ENCODE data around the gene MRPL16. TPM values are rescaled to one million over a fixed set of nuclear protein-coding genes. Genes with fewer than 3 reads are reported as not detected.

The MRPL16 gene
- total RNA-seq, result 24.2 and 27.3 TPM in 2 replicates

GRCh38 chr11:59810189-59810910 lies at the start of gene MRPL16:
Gene MRPL16, minus strand, starts transcription at chr11:59810778. Its CDS starts 120 bp downstream, at chr11:59810658.

GRCh38 chr11:59845399-59845798 lies 34.8 kb upstream of the MRPL16 start, which contains the start of gene CBLIF:
Gene CBLIF, minus strand, starts transcription at chr11:59845499. Its CDS starts 46 bp downstream, at chr11:59845453.

Other genes starting within 250 kb of the MRPL16 start
- 43.4 and 64.6 TPM in 2 replicates for gene OSBP, start 195.0 kb downstream of the MRPL16 start, total RNA-seq
- 6.8 and 11.9 TPM in 2 replicates for gene PATL1, start 141.7 kb downstream of the MRPL16 start, total RNA-seq
- gene OR10V1, start 96.9 kb downstream of the MRPL16 start, total RNA-seq, result not detected in 2 replicates
- 22.0 and 34.0 TPM in 2 replicates for gene STX3, start 55.4 kb downstream of the MRPL16 start, total RNA-seq
- not detected in 2 replicates for gene CBLIF, start 34.7 kb upstream of the MRPL16 start, total RNA-seq
- not detected in 2 replicates for gene TCN1, start 55.7 kb upstream of the MRPL16 start, total RNA-seq
- gene OOSP3, start 68.0 kb upstream of the MRPL16 start, total RNA-seq, result not detected in 2 replicates
- gene OOSP1, start 127.7 kb upstream of the MRPL16 start, total RNA-seq, result not detected in 2 replicates
- gene OOSP4A, start 153.3 kb upstream of the MRPL16 start, total RNA-seq, result not detected in 2 replicates
- not detected in 2 replicates for gene OOSP4B, start 206.4 kb upstream of the MRPL16 start, total RNA-seq
- not detected in 2 replicates for gene OOSP2, start 229.6 kb upstream of the MRPL16 start, total RNA-seq
- gene MS4A3, start 245.9 kb upstream of the MRPL16 start, total RNA-seq, result not detected in 2 replicates

All from smooth muscle cell of the umbilical artery (primary cell).